Peyer's patch (tissue), 4 donors: ENCODE results near the gene PASK.

ENCODE experiments used
- POLR2A ChIP-seq, 2 donors: fragments of 450-650 bp; IDR thresholded peaks; one replicate each; pipeline ENCODE4 v1.5.1; 2017; ENCODE audit warnings: antibody characterized with exemption in 2 of 2, mild to moderate bottlenecking in 2 of 2, moderate library complexity in 2 of 2
- TF ChIP-seq, protein P1 (sequence below), 6 experiments: fragments of 450-650 bp in 4 of 6; fragments of 200-600 bp in 2 of 6; sonication (generic) in 1 of 6; IDR thresholded peaks; one replicate each; pipeline ENCODE4 v1.5.1; 2017 to 2019; ENCODE audit warnings: antibody characterized with exemption in 6 of 6, mild to moderate bottlenecking in 3 of 6, moderate library complexity in 1 of 6

DNA sequence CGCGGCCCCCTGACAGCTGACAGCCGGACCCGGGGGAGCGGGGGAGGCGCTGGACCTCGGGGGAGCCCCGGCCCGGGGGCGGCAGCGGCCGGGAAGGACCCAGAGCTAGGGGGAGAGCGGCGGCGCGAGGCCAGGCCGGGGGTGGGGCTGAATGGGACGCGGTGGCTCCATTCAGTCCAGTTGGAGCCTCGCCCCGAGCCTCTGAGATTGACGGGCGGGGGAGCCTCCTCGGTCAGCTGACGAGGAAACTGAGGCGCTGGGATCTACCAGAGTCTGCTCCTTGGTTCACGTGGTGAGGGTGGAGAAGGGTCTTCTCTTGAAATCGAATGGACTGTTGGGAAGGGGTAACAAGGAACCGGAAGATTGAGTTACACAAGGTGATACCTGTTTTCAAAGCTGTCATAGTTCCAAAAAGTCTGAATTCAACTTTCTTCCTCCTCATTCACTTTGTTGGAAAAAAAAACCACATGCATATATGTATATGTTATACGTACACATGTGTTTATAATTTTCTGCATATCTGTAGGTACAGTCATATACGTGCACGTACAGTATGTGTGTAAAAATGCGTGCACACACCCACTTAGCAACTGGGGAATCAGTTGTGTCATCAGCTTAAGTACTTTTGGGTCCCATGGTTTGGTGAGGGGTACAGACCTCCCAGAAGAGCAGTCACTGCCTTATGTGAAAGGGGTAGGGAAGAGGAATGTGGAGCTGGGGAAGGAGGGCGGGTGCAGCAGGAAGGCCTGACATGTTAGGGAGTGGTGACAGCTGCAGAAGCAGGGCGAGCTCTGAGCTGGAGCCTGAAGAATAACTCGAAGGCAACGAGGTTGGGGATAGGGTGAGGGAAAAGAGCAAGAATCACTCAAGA is 1.6 kb upstream of the PASK start:
- TF ChIP-seq, protein P1, sequence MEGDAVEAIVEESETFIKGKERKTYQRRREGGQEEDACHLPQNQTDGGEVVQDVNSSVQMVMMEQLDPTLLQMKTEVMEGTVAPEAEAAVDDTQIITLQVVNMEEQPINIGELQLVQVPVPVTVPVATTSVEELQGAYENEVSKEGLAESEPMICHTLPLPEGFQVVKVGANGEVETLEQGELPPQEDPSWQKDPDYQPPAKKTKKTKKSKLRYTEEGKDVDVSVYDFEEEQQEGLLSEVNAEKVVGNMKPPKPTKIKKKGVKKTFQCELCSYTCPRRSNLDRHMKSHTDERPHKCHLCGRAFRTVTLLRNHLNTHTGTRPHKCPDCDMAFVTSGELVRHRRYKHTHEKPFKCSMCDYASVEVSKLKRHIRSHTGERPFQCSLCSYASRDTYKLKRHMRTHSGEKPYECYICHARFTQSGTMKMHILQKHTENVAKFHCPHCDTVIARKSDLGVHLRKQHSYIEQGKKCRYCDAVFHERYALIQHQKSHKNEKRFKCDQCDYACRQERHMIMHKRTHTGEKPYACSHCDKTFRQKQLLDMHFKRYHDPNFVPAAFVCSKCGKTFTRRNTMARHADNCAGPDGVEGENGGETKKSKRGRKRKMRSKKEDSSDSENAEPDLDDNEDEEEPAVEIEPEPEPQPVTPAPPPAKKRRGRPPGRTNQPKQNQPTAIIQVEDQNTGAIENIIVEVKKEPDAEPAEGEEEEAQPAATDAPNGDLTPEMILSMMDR (IDR thresholded peaks at IDR 0.05): peak in 2 of 6 experiments; percentile 0 to 1
- TF ChIP-seq POLR2A (IDR thresholded peaks at IDR 0.05): no peak
